MM.1S (cell line): Measurements from ENCODE around the gene TUBB8B.
"Not testable (repeated sequence)": the region's sequence is repeated elsewhere in the genome, so short reads cannot be mapped to it uniquely, and the experiment has no call there.

Experiments
- DNase-seq: peaks from one replicate; pipeline ENCODE4 v3.0.0-alpha.2; 2015
- H2AFZ ChIP-seq: fragments of 300-600 bp; sonication (generic); 2 replicates; pipeline ENCODE4 v1.6.0; 2016; ENCODE audit warnings: antibody characterized with exemption, low read length
- H3F3A ChIP-seq: fragments of 300-600 bp; sonication (generic); 2 replicates; pipeline ENCODE4 v1.6.1; 2016; ENCODE audit warnings: mild to moderate bottlenecking, antibody characterized with exemption, low read length, moderate library complexity, mixed read lengths; ENCODE audit not compliant: insufficient read depth
- H3K27ac ChIP-seq: fragments of 300-600 bp; sonication (generic); 2 replicates; pipeline ENCODE4 v1.5.1; 2016; ENCODE audit warnings: mild to moderate bottlenecking, low read length
- H3K27me3 ChIP-seq: fragments of 300-600 bp; sonication (generic); replicated peaks from 2 replicates; pipeline ENCODE4 v1.6.0; 2016; ENCODE audit warnings: low read length; ENCODE audit not compliant: insufficient read depth
- H3K36me3 ChIP-seq: fragments of 300-600 bp; sonication (generic); replicated peaks from 2 replicates; pipeline ENCODE4 v1.6.1; 2016; ENCODE audit warnings: mild to moderate bottlenecking, low read length, mixed read lengths; ENCODE audit not compliant: insufficient read depth
- H3K4me1 ChIP-seq: fragments of 300-600 bp; sonication (generic); 2 replicates; pipeline ENCODE4 v1.6.1; 2016; ENCODE audit warnings: low read length, mixed read lengths
- H3K4me2 ChIP-seq: fragments of 300-600 bp; sonication (generic); 2 replicates; pipeline ENCODE4 v1.6.0; 2016; ENCODE audit warnings: low read depth, low read length
- H3K4me3 ChIP-seq: fragments of 300-600 bp; sonication (generic); 2 replicates; pipeline ENCODE4 v1.5.1; 2016; ENCODE audit warnings: low read length, mixed read lengths
- H3K79me2 ChIP-seq: fragments of 300-600 bp; sonication (generic); 2 replicates; pipeline ENCODE4 v1.6.1; 2016; ENCODE audit warnings: mixed run types, low read length, mixed read lengths
- H3K9ac ChIP-seq: fragments of 300-600 bp; sonication (generic); 2 replicates; pipeline ENCODE4 v1.6.1; 2016; ENCODE audit warnings: low read length, mixed read lengths
- H3K9me2 ChIP-seq: fragments of 300-600 bp; sonication (generic); replicated peaks from 2 replicates; pipeline ENCODE4 v1.6.1; 2016; ENCODE audit warnings: mild to moderate bottlenecking, low read length, mixed read lengths; ENCODE audit not compliant: insufficient read depth
- H3K9me3 ChIP-seq: fragments of 300-600 bp; sonication (generic); replicated peaks from 2 replicates; pipeline ENCODE4 v1.6.1; 2016; ENCODE audit warnings: mild to moderate bottlenecking, low read length, mixed read lengths; ENCODE audit not compliant: insufficient read depth
- H4K20me1 ChIP-seq: fragments of 300-600 bp; sonication (generic); 2 replicates; pipeline ENCODE4 v1.6.1; 2016; ENCODE audit warnings: mild to moderate bottlenecking, low read length, moderate library complexity, mixed read lengths; ENCODE audit not compliant: insufficient read depth

TUBB8B gene

DNA sequence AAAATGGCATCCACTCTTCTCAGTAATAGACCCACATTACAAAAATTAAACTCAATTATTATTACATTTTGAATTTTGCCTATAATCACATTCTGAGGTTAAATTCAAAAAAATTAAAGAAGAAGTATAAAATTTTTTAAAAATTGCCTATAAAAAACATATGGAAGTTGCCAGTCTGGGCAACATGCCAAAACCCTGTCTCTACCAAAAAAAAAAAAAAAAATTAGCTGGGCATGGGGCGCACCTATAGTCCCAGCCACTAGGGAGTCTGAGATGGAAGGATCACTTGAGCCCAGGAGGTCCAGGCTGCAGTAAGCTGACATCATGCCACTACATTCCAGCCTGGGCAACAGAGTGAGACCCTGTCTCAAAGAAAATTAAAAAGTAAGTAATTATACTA, 42.1 kb upstream of the TUBB8B start:
- not testable (repeated sequence) for H3K9ac ChIP-seq, H3K4me1 ChIP-seq, H3K36me3 ChIP-seq, H3K4me2 ChIP-seq, H3K27ac ChIP-seq, H3F3A ChIP-seq, H3K9me2 ChIP-seq, H4K20me1 ChIP-seq, H3K79me2 ChIP-seq, H3K27me3 ChIP-seq, H2AFZ ChIP-seq, H3K4me3 ChIP-seq, DNase-seq, H3K9me3 ChIP-seq

DNA sequence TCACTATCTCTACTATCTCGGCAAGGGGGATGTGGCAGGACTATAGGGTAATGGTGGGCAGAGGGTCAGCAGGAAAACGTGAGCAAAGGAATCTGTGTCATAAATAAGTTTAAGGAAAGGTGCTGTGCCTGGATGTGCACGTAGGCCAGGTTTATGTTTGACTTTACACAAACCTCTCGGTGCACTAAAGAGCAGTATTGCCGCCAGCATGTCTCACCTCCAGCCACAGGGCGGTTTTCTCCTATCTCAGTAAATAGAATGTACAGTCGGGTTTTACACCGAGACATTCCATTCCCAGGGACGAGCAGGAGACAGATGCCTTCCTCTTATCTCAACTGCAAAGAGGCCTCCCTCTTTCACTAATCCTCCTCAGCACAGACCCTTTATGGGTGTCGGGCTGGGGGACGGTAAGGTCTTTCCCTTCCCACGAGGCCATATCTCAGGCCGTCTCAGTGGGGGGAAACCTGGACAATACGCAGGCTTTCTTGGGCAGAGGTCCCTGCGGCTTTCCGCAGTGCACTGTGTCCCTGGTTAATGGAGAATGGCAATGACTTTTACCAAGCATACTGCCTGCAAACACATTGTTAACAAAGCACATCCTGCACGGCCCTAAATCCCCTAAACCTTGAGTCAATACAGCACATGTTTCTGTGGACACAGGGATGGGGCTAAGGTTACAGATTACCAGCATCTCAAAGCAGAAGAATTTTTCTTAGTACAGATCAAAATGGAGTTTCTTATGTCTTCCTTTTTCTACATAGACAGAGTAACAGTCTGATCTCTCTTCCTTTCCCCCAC, 41.2 kb upstream of the TUBB8B start:
- H3K9ac ChIP-seq, H3K27me3 ChIP-seq, H3K4me2 ChIP-seq, H3K9me2 ChIP-seq, H3K4me1 ChIP-seq, H3K27ac ChIP-seq, H3F3A ChIP-seq, H3K9me3 ChIP-seq, H4K20me1 ChIP-seq, H2AFZ ChIP-seq, H3K79me2 ChIP-seq, H3K36me3 ChIP-seq, DNase-seq, H3K4me3 ChIP-seq: not testable (repeated sequence)

- H3K79me2 ChIP-seq, H3K27me3 ChIP-seq, H3K9me2 ChIP-seq, H3K27ac ChIP-seq, H3K4me2 ChIP-seq, H4K20me1 ChIP-seq, H3K9ac ChIP-seq, H3F3A ChIP-seq, H3K4me1 ChIP-seq, H2AFZ ChIP-seq, H3K9me3 ChIP-seq, H3K4me3 ChIP-seq, H3K36me3 ChIP-seq: not testable (repeated sequence)
- peak; percentile 34 for DNase-seq
These were observed 39.7 kb upstream of the TUBB8B start for GRCh38 chr18:89124-89523.

DNA sequence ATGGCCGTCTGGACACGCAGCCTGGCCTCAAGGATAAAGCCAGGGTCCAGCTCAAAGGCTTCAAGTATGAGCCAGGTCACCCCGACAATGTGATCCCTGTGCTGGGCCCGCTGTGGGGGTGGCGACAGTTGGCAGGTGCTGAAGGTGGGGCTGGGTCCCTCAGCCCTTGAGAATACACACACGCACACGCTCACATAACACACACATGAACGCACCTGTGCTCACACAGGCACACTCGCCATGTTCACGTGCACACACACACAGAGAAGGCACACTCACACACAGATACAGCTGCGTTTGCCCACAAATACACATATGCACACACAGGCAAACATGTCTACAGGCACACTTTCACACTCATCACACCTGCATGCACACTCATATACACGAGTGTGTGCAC, 35.4 kb upstream of the TUBB8B start:
- H3K4me1 ChIP-seq, H3K4me3 ChIP-seq, H3K27me3 ChIP-seq, H3F3A ChIP-seq, H3K79me2 ChIP-seq, H3K9ac ChIP-seq, H4K20me1 ChIP-seq, H3K9me3 ChIP-seq, H2AFZ ChIP-seq, H3K9me2 ChIP-seq, H3K4me2 ChIP-seq, H3K27ac ChIP-seq, DNase-seq, H3K36me3 ChIP-seq: not testable (repeated sequence)

DNA sequence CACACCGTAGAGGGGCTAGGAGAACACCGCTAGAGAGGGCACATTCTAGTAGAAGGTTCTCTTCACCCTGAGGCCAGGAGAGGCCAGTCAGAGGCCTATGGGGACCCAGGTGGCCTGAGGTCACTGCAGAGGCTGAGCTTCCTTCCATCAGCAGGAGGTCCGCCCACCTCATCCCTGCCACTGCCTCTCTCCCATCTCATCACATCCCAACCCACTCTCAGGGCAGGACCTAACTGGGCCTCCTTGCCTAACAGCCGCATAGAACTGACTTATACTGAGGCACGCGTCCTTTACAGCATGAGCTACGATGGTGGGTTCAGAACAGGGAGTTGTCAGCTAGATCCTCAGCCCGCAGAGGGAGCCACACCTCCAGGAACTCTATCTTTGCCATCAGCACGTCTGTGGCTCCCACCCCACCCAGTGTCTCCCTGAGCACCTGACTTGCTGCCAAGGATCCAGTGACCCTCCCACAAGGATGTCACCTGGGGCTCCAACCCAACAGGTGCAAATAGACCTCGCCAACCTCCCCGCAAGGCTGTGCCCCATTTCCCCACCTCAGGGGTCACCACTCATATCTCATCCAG, 33.3 kb upstream of the TUBB8B start:
- not testable (repeated sequence) for DNase-seq, H3K36me3 ChIP-seq, H3K9me3 ChIP-seq, H3K4me3 ChIP-seq, H3K9ac ChIP-seq, H3K27ac ChIP-seq, H4K20me1 ChIP-seq, H3K4me2 ChIP-seq, H2AFZ ChIP-seq, H3F3A ChIP-seq, H3K9me2 ChIP-seq, H3K4me1 ChIP-seq, H3K79me2 ChIP-seq, H3K27me3 ChIP-seq

DNA sequence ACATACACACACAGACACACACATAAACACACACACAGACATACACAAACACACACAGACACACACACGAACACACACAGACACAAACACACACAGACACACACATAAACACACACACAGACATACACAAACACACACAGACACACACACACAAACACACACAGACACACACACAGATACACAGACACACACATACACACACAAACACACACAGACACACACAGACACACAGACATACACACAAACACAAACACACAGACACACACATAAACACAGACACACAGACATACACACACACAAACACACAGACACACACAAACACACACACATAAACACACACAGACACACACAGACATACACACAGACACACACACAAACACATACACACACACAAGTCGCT, 31.5 kb upstream of the TUBB8B start:
- H3K27me3 ChIP-seq, H3K27ac ChIP-seq, H3K9me3 ChIP-seq, H3K9me2 ChIP-seq, H3K9ac ChIP-seq, H4K20me1 ChIP-seq, H3K4me2 ChIP-seq, H3K79me2 ChIP-seq, H3K36me3 ChIP-seq, H3F3A ChIP-seq, H2AFZ ChIP-seq, H3K4me3 ChIP-seq, H3K4me1 ChIP-seq, DNase-seq: not testable (repeated sequence)

GRCh38 chr18:80202-80601, 30.8 kb upstream of the TUBB8B start:
- not testable (repeated sequence) for H3K4me2 ChIP-seq, H3F3A ChIP-seq, H3K36me3 ChIP-seq, H4K20me1 ChIP-seq, H3K9me2 ChIP-seq, H2AFZ ChIP-seq, H3K27me3 ChIP-seq, DNase-seq, H3K9me3 ChIP-seq, H3K9ac ChIP-seq, H3K4me3 ChIP-seq, H3K27ac ChIP-seq, H3K79me2 ChIP-seq, H3K4me1 ChIP-seq

GRCh38 chr18:75525-76160, 26.2 kb upstream of the TUBB8B start:
- H3K9me2 ChIP-seq, H3K9ac ChIP-seq, H3K79me2 ChIP-seq, H3F3A ChIP-seq, H3K4me2 ChIP-seq, H3K9me3 ChIP-seq, H3K27me3 ChIP-seq, H3K4me1 ChIP-seq, H2AFZ ChIP-seq, DNase-seq, H3K36me3 ChIP-seq, H3K4me3 ChIP-seq, H4K20me1 ChIP-seq, H3K27ac ChIP-seq: not testable (repeated sequence)
